HuH-7.5 (cell line): ENCODE results near the gene AP2A2.

Source experiments
- DNase-seq: peaks from one replicate; pipeline ENCODE4 v3.0.0; 2011; ENCODE audit warnings: low spot score

AP2A2 gene

GRCh38 chr11:1059759-1060158 is 134.1 kb downstream of the AP2A2 start:
- no peak for DNase-seq

GRCh38 chr11:1060410-1060809 is 134.7 kb downstream of the AP2A2 start:
- DNase-seq: no peak

DNA sequence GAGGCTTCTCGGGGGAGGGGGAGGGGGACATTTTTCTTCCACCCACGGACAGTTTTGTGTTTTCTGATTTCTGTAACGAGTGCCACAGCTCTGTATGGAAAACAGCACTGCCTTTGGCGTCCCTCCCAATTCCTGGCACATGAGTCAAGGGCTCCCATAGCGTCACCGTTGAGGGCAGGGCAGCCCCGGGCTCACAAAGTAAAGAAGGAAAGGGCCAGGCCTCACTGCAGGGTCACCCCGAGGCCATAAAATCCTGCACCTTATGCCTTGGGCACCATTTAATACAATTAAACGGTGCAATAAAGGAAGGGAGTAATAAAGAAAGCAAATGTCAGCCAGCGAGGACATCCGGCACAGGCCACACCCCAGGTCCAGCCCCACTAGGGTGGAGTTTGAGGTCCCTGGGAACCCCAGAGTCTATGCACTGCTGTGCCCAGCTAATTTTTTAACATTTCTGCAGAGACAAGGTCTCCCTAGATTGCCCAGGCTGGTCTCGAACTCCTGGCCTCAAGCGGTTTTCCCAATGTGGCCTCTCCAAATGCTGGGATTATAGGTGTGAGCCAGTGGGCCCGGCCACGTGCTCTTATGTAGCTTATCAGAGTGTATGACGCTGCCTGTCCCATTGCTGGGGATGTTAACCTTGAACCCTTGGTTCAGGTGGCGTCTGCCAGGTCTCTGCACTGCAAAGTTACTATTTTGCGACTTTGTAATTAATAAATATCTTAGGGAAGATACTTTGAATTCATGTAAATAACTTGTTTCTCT is 135.4 kb downstream of the AP2A2 start:
- DNase-seq: no peak
